TTC549 (cell line): ENCODE data around the gene RUFY3.
"Not testable (repeated sequence)": the region's sequence is repeated elsewhere in the genome, so short reads cannot be mapped to it uniquely, and the experiment has no call there.

Experiments used
- FAIRE-seq: peaks from 2 replicates; lab custom pipeline; 2012; peaks lifted over from hg19 to GRCh38; lab: Jason Lieb, UNC

Gene RUFY3

GRCh38 chr4:70787496-70787895, 65.7 kb downstream of the RUFY3 start:
- no peak for FAIRE-seq

- FAIRE-seq = no peak
Observed at GRCh38 chr4:70788733-70789132, 67.0 kb downstream of the RUFY3 start.

GRCh38 chr4:70793626-70794025, 71.9 kb downstream of the RUFY3 start:
- no peak for FAIRE-seq

GRCh38 chr4:70801265-70801809, 79.6 kb downstream of the RUFY3 start:
- no peak for FAIRE-seq

- no peak for FAIRE-seq
Observed at GRCh38 chr4:70802928-70803580, 81.3 kb downstream of the RUFY3 start.

- no peak for FAIRE-seq
Observed at GRCh38 chr4:70808151-70808550, 86.4 kb downstream of the RUFY3 start.

GRCh38 chr4:70815370-70815769, 93.6 kb downstream of the RUFY3 start:
- no peak for FAIRE-seq

GRCh38 chr4:70816894-70817293, 95.1 kb downstream of the RUFY3 start:
- no peak for FAIRE-seq

GRCh38 chr4:70818173-70818855, 96.5 kb downstream of the RUFY3 start:
- FAIRE-seq = no peak

GRCh38 chr4:70818921-70819320, 97.2 kb downstream of the RUFY3 start:
- FAIRE-seq = no peak

GRCh38 chr4:70829015-70829414, 107.3 kb downstream of the RUFY3 start:
- no peak for FAIRE-seq

GRCh38 chr4:70829492-70829891, 107.7 kb downstream of the RUFY3 start:
- FAIRE-seq = no peak

GRCh38 chr4:70830054-70830453, 108.3 kb downstream of the RUFY3 start:
- no peak for FAIRE-seq

GRCh38 chr4:70831293-70831692, 109.5 kb downstream of the RUFY3 start:
- no peak for FAIRE-seq

- FAIRE-seq = no peak
Observed at GRCh38 chr4:70833675-70834074, 111.9 kb downstream of the RUFY3 start.

- no peak for FAIRE-seq
Observed at GRCh38 chr4:70836081-70836480, 114.3 kb downstream of the RUFY3 start.

- FAIRE-seq = no peak
Observed at GRCh38 chr4:70838204-70838603, 116.4 kb downstream of the RUFY3 start.

- FAIRE-seq = no peak
Observed at GRCh38 chr4:70838666-70839588, 117.2 kb downstream of the RUFY3 start.

GRCh38 chr4:70839589-70840093, 117.9 kb downstream of the RUFY3 start, which contains the start of gene GRSF1:
TSS of gene GRSF1 (minus strand) at chr4:70839890. CDS start at chr4:70839827, 63 bp downstream.
- no peak for FAIRE-seq

GRCh38 chr4:70840137-70840536, 118.4 kb downstream of the RUFY3 start:
- FAIRE-seq = not testable (repeated sequence)

GRCh38 chr4:70840631-70841030, 118.9 kb downstream of the RUFY3 start:
- FAIRE-seq = not testable (repeated sequence)

- FAIRE-seq = no peak
Observed at GRCh38 chr4:70841211-70841610, 119.4 kb downstream of the RUFY3 start.
